ENCODE results near the gene S100PBP. TPM values are rescaled to one million over a fixed set of nuclear protein-coding genes. Genes with fewer than 3 reads are reported as not detected.

The S100PBP gene
- total RNA-seq, 1 donor from 2014 or later: 26.6 TPM

GRCh38 chr1:32884032-32884372, 66.5 kb downstream of the S100PBP start:
- TF ChIP-seq, protein P1, sequence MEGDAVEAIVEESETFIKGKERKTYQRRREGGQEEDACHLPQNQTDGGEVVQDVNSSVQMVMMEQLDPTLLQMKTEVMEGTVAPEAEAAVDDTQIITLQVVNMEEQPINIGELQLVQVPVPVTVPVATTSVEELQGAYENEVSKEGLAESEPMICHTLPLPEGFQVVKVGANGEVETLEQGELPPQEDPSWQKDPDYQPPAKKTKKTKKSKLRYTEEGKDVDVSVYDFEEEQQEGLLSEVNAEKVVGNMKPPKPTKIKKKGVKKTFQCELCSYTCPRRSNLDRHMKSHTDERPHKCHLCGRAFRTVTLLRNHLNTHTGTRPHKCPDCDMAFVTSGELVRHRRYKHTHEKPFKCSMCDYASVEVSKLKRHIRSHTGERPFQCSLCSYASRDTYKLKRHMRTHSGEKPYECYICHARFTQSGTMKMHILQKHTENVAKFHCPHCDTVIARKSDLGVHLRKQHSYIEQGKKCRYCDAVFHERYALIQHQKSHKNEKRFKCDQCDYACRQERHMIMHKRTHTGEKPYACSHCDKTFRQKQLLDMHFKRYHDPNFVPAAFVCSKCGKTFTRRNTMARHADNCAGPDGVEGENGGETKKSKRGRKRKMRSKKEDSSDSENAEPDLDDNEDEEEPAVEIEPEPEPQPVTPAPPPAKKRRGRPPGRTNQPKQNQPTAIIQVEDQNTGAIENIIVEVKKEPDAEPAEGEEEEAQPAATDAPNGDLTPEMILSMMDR (conservative IDR thresholded peaks at IDR 0.05; ENCODE audit: low read depth, low read length): no peak
- no peak overlapping the region for H3K4me3 ChIP-seq (ENCODE audit: low read depth, low read length)
- no peak for DNase-seq (ENCODE audit: low read depth)

DNA sequence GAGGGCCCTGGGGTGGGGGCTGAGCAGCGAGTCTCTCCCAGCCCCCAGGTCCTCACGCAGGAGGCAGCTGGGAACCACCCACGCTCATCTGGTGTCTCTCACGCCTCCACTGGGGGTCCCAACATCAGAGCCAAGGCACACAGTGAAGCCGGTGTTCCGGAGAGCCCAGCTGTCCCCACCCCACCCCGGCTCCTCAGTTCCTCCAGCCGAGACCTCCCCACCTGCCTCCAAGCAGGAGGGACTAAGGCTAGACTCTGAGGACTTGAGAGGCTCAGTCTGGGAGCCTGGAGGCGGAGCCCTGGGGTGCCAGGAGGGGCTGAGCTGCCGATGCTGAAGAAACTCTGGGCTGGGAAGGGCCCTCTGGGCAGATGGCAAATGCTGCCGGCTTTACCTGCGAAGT, 67.3 kb downstream of the S100PBP start:
- TF ChIP-seq, protein P1 (conservative IDR thresholded peaks at IDR 0.05; ENCODE audit: low read depth, low read length): no peak

DNA sequence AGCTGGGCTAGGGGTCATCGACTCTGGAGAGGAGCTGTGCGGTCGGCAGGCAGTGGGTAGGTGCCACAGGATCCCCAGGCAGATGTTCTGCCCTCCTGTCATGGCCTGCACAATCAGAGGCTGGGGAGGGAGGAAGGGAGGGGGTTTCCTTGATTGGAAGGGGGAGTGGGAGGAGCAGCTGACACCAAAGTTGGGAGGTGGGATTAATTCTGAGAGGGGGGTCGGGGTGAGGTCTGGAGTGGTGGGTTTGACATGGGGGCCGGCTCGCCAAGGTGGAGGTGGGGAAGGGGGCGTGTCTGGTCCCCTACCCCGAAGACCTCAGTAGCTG, 68.2 kb downstream of the S100PBP start:
- no peak for DNase-seq (ENCODE audit: low read depth)
- TF ChIP-seq, protein P1 (conservative IDR thresholded peaks at IDR 0.05; ENCODE audit: low read depth, low read length): no peak

More for the DNA sequence above, 67.3 kb downstream of the S100PBP start:
- no peak for DNase-seq (ENCODE audit: low read depth)
- H3K4me3 ChIP-seq (ENCODE audit: low read depth, low read length): no peak overlapping the region

GRCh38 chr1:32886004-32886827, 68.8 kb downstream of the S100PBP start, which contains the start of gene HPCA:
Gene HPCA, plus strand, starts transcription at chr1:32886491. Its CDS starts 2,408 bp downstream, at chr1:32888899.
- TF ChIP-seq, protein P1 (conservative IDR thresholded peaks at IDR 0.05; ENCODE audit: low read depth, low read length): peak; percentile 75
- no peak for DNase-seq (ENCODE audit: low read depth)
- H3K4me3 ChIP-seq (ENCODE audit: low read depth, low read length): peak within 1 kb of the TSS; percentile 16

More for the DNA sequence above, 68.2 kb downstream of the S100PBP start:
- no peak overlapping the region for H3K4me3 ChIP-seq (ENCODE audit: low read depth, low read length)

DNA sequence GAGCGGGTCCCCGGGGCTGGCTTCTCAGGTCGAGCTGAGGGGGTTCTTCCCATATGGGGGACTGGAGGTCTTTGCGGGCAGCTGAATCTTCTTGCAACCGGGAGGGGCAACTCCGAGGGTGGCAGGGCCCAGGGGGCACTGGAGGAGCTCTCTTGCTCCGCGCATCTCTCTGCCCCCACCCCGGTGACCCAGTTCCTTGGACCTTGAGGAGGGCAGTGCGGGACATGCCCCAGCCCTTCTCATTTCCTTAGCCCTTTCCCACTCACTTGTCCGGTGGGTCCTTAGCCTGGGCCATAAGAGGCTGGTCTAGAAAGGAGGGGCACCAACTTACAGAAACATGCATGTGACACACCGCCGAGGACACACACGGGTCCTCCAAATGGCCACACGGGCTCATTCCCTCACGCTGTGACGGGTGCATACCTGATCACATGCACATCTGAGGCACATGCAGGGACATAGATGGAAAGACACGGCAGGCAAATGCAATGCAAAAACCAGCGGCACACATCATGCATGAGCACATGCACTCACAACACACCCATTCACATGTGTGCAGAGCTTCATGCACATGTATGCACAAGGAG, 69.5 kb downstream of the S100PBP start:
- TF ChIP-seq, protein P1 (conservative IDR thresholded peaks at IDR 0.05; ENCODE audit: low read depth, low read length): no peak
- no peak for DNase-seq (ENCODE audit: low read depth)
- no peak overlapping the region for H3K4me3 ChIP-seq (ENCODE audit: low read depth, low read length)

GRCh38 chr1:32887623-32888022, 70.2 kb downstream of the S100PBP start:
- TF ChIP-seq, protein P1 (conservative IDR thresholded peaks at IDR 0.05; ENCODE audit: low read depth, low read length): no peak
- H3K4me3 ChIP-seq (ENCODE audit: low read depth, low read length): no peak overlapping the region
- no peak for DNase-seq (ENCODE audit: low read depth)

Measured in epithelial cell of proximal tubule (primary cell).